Large intestine (tissue), 3 donors: ENCODE measurements around the gene ANO6. TPM values are rescaled to one million over a fixed set of nuclear protein-coding genes. Genes with fewer than 3 reads are reported as not detected.

ENCODE experiments used
- DNase-seq, 2 donors: peaks; one replicate each; pipeline versions ENCODE4 v3.0.0 to v3.0.0-alpha.2; 2013
- H3K27ac ChIP-seq: one replicate; pipeline ENCODE4 v1.5.1; 2013; ENCODE audit warnings: low read length
- H3K27me3 ChIP-seq: 2 replicates; pipeline ENCODE4 v1.6.1; 2013; ENCODE audit warnings: low read length; ENCODE audit not compliant: control insufficient read depth, insufficient read depth
- H3K36me3 ChIP-seq: 2 replicates; pipeline ENCODE4 v1.6.1; 2013; ENCODE audit warnings: low read length; ENCODE audit not compliant: control insufficient read depth, insufficient read depth
- H3K4me1 ChIP-seq: one replicate; pipeline ENCODE4 v1.6.1; 2013; ENCODE audit warnings: low read length; ENCODE audit not compliant: control insufficient read depth, insufficient read depth
- H3K4me3 ChIP-seq: one replicate; pipeline ENCODE4 v1.5.1; 2013; ENCODE audit warnings: low read length
- H3K9me3 ChIP-seq: one replicate; pipeline ENCODE4 v1.6.1; 2013; ENCODE audit warnings: mild to moderate bottlenecking, low read depth, low read length, moderate library complexity; ENCODE audit not compliant: control insufficient read depth
- WGBS: methylation state at CpG from one replicate; pipeline ENCODE4 v1.1.5; 2013; ENCODE audit warnings: low lambda C conversion rate; ENCODE audit not compliant: insufficient coverage; 5-methylcytosine and 5-hydroxymethylcytosine counted together
- polyA plus RNA-seq: library from polyadenylated mRNA; unstranded; fragments of 120-200 nt; gene quantifications from one replicate; pipeline ENCODE4 v1.2.1, GENCODE V29; 2013

The ANO6 gene
- polyA plus RNA-seq, 1 donor = 65.8 TPM

GRCh38 chr12:45292486-45293195 is 76.7 kb downstream of the ANO6 start:
- Histone ChIP-seq H3K9me3 (no peaks in the 10 kb centered on the region), H3K4me3 (no peak overlapping the region), H3K4me1 (no peaks in the 10 kb centered on the region), H3K27me3 (no peaks in the 10 kb centered on the region), H3K27ac (no peak overlapping the region), H3K36me3 (no peaks in the 10 kb centered on the region)
- DNase-seq = peak in 1 of 2 donors; percentile 17
- WGBS = no CpG with 5 or more reads among the region's 4 CpGs

- H3K4me1 ChIP-seq = peaks cover 3% of the 10 kb centered on the region
- no peaks in the 10 kb centered on the region for H3K27me3 ChIP-seq
- no peaks in the 10 kb centered on the region for H3K36me3 ChIP-seq
- no peaks in the 10 kb centered on the region for H3K9me3 ChIP-seq
- no peak for DNase-seq
- WGBS = 96% methylated on average over 3 of the region's 5 CpGs
- H3K27ac ChIP-seq = no peak overlapping the region
- H3K4me3 ChIP-seq = no peak overlapping the region
Observed at GRCh38 chr12:45294906-45295305, 79.0 kb downstream of the ANO6 start.

GRCh38 chr12:45296046-45296586 is 80.2 kb downstream of the ANO6 start:
- Histone ChIP-seq H3K27ac (no peak overlapping the region), H3K4me1 (peaks cover 3% of the 10 kb centered on the region), H3K4me3 (no peak overlapping the region), H3K36me3 (no peaks in the 10 kb centered on the region), H3K27me3 (no peaks in the 10 kb centered on the region), H3K9me3 (no peaks in the 10 kb centered on the region)
- DNase-seq = no peak
- 90% methylated on average over 2 of the region's 7 CpGs for WGBS

GRCh38 chr12:45298047-45298446 is 82.2 kb downstream of the ANO6 start:
- peaks cover 3% of the 10 kb centered on the region for H3K4me1 ChIP-seq

GRCh38 chr12:45298721-45299692 is 83.1 kb downstream of the ANO6 start:
- Histone ChIP-seq H3K36me3 (no peaks in the 10 kb centered on the region), H3K9me3 (no peaks in the 10 kb centered on the region), H3K27ac (no peak overlapping the region), H3K4me3 (no peak overlapping the region), H3K4me1 (peaks cover 3% of the 10 kb centered on the region), H3K27me3 (no peaks in the 10 kb centered on the region)
- DNase-seq = peak in 1 of 2 donors; percentile 17
- 63% methylated on average over 2 of the region's 8 CpGs for WGBS

More at GRCh38 chr12:45298047-45298446, 82.2 kb downstream of the ANO6 start:
- no peaks in the 10 kb centered on the region for H3K27me3 ChIP-seq
- no peak overlapping the region for H3K4me3 ChIP-seq
- H3K27ac ChIP-seq = no peak overlapping the region
- H3K36me3 ChIP-seq = no peaks in the 10 kb centered on the region
- WGBS = 79% methylated on average over 3 of the region's 4 CpGs
- no peaks in the 10 kb centered on the region for H3K9me3 ChIP-seq
- DNase-seq = no peak

- no CpG with 5 or more reads among the region's 2 CpGs for WGBS
- Histone ChIP-seq H3K27me3 (no peaks in the 10 kb centered on the region), H3K36me3 (peaks cover 8% of the 10 kb centered on the region), H3K9me3 (no peaks in the 10 kb centered on the region), H3K4me1 (peaks cover 3% of the 10 kb centered on the region), H3K27ac (no peak overlapping the region), H3K4me3 (no peak overlapping the region)
- no peak for DNase-seq
Observed at GRCh38 chr12:45302621-45303369, 86.9 kb downstream of the ANO6 start.

GRCh38 chr12:45303945-45304344 is 88.0 kb downstream of the ANO6 start:
- H3K4me3 ChIP-seq = no peak overlapping the region
- peaks cover 8% of the 10 kb centered on the region for H3K36me3 ChIP-seq
- H3K27me3 ChIP-seq = no peaks in the 10 kb centered on the region
- H3K9me3 ChIP-seq = no peaks in the 10 kb centered on the region
- WGBS = 100% methylated on average over 1 of the region's 3 CpGs
- no peak overlapping the region for H3K27ac ChIP-seq
- no peaks in the 10 kb centered on the region for H3K4me1 ChIP-seq
- no peak for DNase-seq

- Histone ChIP-seq H3K36me3 (peaks cover 8% of the 10 kb centered on the region), H3K9me3 (no peaks in the 10 kb centered on the region), H3K27me3 (no peaks in the 10 kb centered on the region), H3K4me3 (no peak overlapping the region), H3K27ac (no peak overlapping the region), H3K4me1 (no peaks in the 10 kb centered on the region)
- DNase-seq = no peak
- 100% methylated on average over 1 of the region's 5 CpGs for WGBS
Observed at GRCh38 chr12:45304514-45305178, 88.8 kb downstream of the ANO6 start.

- Histone ChIP-seq H3K4me3 (no peak overlapping the region), H3K4me1 (no peaks in the 10 kb centered on the region), H3K36me3 (peaks cover 8% of the 10 kb centered on the region), H3K27ac (no peak overlapping the region), H3K9me3 (no peaks in the 10 kb centered on the region), H3K27me3 (no peaks in the 10 kb centered on the region)
- 83% methylated on average over 3 of the region's 3 CpGs for WGBS
- DNase-seq = no peak
Observed at GRCh38 chr12:45305907-45306306, 90.0 kb downstream of the ANO6 start.
